Hepatic stellate cell (primary cell): ENCODE measurements around the gene TCEANC.
A peak's percentile ranks its signal among the peaks of the same experiment; 100 is the strongest.
"Not testable (repeated sequence)": the region's sequence is repeated elsewhere in the genome, so short reads cannot be mapped to it uniquely, and the experiment has no call there.

ENCODE experiments used
- DNase-seq: peaks from one replicate; pipeline ENCODE4 v3.0.0; 2011; ENCODE audit warnings: low spot score

The TCEANC gene, protein sequence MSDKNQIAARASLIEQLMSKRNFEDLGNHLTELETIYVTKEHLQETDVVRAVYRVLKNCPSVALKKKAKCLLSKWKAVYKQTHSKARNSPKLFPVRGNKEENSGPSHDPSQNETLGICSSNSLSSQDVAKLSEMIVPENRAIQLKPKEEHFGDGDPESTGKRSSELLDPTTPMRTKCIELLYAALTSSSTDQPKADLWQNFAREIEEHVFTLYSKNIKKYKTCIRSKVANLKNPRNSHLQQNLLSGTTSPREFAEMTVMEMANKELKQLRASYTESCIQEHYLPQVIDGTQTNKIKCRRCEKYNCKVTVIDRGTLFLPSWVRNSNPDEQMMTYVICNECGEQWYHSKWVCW

DNA sequence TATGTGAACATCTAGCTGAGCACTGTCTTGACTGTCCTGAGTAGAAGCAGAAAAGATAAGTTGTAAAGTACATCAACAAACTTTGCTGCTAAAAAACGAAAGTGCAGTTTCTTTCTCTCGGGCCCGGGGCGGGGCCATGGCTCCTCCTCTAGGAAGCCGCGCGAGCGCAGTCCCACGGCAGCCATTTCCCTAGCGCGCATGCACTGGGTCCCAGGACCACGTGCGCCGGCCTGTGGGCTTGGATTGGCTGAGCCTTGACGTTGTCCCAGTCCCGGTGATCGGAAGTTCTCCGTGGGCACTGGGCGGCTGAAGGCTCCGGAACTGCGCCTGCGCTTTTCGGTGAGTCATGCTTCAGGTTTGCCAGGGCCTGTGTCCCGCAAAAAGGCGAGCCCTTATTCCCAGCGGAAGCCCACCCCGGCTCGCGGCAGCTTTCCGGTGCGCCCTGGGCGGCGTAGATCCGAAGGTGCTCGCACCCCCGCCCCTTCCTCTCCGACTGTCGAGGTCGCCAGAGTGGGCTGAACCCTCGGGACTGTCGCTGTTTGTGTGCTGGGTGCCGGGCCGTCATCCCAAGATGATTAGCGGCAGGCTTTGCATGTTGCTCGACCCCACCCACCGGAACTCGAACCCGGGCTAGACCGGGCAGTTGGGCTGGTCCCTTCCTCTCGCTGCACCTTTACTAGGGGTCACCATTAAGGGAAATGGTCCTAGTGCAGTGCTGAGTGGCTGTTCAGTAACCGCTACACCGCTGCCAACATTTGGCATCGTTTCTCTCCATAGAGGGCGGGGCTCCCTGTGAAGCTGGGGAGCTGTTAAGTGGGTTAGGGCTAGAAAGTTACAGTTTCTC is at the start of gene TCEANC:
Gene TCEANC, plus strand, starts transcription at position 292 of the 844 bp plus-strand sequence. CDS start 9,368 bp downstream, outside the sequence.
- peak; percentile 95 for DNase-seq

DNA sequence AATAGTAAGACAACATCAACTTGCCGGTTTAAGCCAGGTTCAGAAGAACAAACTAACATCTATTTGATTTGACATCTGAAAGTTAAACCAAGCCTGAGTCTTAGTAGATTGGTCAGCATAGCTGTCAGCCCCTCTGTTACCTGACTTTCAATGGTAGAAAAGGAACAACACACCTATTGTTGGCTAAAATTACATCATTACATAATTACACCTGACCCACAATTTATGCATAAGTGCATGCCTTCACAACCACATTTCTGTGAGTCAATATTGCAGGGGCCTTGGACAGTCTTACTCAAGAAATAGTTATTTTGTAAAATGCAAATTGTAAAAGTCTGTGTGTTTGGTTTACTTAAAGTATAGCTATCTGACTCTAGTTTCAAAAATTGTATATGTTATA is 47.3 kb upstream of the TCEANC start:
- no peak for DNase-seq

- DNase-seq, result no peak
Measured at GRCh38 chrX:13607331-13607995, 45.5 kb upstream of the TCEANC start.

GRCh38 chrX:13607996-13608365 is 45.0 kb upstream of the TCEANC start:
- no peak for DNase-seq

- no peak for DNase-seq
Measured at GRCh38 chrX:13614154-13614553, 38.8 kb upstream of the TCEANC start.

DNA sequence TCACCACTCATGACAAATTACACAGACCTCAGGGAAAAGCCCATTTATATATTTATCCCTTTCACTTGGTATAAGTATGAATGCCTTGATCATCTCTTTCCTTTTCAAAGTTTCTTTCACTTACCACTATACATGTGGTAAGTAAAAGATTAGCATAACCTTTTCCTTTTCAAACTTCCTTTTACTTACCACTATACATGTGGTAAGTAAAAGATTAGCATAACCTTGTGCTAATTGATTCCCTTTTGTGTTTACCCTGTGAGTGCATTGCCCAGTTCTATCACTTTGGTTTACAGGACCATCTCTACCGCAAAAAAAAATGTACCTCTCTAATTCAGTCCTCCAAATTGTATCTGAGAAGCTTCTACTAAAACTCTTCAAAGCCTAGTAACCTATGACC is 32.7 kb upstream of the TCEANC start:
- DNase-seq, result no peak

- DNase-seq, result no peak
Measured at GRCh38 chrX:13622401-13622964, 30.5 kb upstream of the TCEANC start.

DNA sequence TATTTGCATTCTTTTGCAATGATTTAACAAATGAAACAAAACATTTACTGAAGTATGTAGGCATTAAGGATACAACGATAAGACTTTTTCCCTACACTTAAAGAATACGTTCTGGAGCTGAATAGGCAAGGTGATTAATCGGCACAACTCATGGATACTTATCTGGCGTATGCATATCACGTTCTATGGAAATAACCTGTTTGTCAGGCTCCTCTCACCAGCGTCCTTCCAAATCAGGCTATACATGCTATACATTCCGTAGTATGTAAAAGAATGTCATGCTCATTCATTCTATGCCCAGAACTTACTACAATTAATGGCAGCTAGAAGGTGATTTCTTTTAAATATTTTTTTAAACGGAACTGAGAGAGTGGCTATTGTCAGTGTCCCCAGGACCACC is 25.6 kb upstream of the TCEANC start:
- no peak for DNase-seq

GRCh38 chrX:13637224-13637623 is 15.7 kb upstream of the TCEANC start:
- DNase-seq, result not testable (repeated sequence)

GRCh38 chrX:13638021-13638420 is 14.9 kb upstream of the TCEANC start:
- DNase-seq, result no peak

DNA sequence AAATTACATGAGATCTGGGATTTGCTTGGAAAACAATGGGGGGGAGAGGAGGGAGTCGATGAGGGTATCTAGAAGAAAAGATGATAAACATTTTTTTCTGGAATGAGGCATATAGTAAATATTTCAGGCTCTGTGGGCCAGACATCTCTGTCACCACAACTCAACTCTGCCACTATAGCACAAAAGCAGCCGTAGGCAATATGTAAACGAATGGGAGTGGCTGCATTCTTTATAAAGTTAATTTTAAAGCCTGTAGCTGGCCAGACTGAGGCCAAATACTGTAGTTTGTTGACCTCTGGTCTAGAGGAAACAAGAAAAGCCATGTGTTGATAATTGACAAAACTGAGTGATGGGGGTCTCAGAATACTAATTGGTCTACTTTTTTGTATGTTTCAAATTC is 14.1 kb upstream of the TCEANC start:
- DNase-seq, result no peak

- not testable (repeated sequence) for DNase-seq
Measured at GRCh38 chrX:13641684-13642083, 11.3 kb upstream of the TCEANC start.

GRCh38 chrX:13645464-13646153 is 7.3 kb upstream of the TCEANC start:
- DNase-seq, result no peak

DNA sequence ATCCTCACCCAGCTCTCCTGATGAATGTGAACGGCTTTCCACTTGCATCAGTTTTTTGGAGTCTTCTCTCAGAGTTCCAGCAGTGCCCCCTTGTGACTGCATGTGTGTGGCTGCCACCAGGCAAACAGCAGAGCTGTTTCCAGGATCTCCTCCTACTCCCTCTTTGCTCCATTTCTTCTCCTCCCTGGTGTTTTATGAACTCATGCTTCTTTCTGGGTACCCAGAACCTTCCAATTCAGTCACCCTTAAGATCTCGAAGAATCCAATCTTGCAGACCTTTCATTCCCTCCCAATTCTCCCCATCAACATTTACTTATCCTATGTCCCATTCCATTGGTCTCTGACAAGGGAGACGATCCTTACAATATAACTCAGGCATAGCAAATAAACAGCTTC is 6.8 kb upstream of the TCEANC start:
- peak; percentile 26 for DNase-seq

DNA sequence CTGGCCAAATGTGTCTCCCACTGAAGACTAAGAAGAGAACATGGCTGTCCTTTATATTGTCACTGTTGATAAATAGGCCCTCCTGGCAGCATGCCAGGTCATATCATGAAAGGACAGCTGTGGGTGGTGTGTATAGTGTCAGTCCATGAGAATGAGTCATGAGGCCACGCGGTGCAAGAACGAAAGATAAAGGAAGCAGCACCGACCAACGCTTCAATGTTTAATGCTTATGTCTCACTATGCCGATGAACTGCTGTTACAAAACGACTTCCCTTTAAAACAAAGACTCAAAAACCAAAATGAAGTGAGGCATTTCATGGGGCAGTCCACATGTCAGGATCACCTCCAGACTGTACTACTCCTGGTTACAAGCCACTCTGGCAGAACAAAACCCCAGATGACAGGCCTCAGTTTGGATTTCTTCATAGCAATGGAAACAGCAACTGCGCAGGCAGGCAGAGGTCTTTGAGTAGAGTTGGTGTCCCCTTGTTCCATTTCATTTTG is 5.2 kb upstream of the TCEANC start:
- peak; percentile 14 for DNase-seq

GRCh38 chrX:13648336-13648735 is 4.6 kb upstream of the TCEANC start:
- not testable (repeated sequence) for DNase-seq

GRCh38 chrX:13649838-13650237 is 3.1 kb upstream of the TCEANC start:
- no peak for DNase-seq

DNA sequence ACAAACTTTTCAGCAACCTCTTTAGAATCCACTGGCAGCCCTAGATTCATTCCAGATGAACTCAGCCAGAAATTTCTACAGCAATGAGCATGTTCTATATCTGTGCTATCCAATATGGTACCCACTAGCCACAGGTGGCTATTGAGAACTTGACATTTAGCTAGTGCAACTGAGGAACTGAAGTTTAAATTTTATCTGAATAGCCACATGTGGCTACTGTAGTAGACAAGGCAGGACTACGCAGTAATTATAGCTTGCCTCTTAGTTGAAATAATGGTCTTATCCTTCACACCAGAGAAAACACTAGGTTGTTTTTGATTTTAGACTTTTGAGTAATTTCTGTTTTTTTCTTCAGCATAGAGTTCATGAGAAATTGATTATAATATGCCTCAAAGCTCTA is 2.6 kb upstream of the TCEANC start:
- no peak for DNase-seq

DNA sequence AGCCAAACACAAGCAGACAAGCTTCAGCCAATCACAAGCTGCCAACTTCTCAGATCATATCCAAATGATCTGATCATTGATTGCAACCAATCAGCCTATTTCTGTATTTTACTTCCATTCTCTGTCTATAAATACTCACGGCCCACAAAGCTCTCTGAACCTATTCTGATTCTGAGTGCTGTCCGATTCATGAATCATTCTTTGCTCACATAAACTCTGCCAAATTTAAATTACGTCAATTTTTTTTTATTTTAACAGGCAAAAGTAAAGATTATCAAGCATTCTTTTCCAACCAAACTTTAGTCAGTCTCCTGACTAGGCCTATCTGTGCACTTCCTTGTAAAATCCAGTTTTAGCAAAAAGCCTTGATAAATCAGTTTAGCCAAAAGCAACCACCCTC is 1.8 kb upstream of the TCEANC start:
- no peak for DNase-seq

DNA sequence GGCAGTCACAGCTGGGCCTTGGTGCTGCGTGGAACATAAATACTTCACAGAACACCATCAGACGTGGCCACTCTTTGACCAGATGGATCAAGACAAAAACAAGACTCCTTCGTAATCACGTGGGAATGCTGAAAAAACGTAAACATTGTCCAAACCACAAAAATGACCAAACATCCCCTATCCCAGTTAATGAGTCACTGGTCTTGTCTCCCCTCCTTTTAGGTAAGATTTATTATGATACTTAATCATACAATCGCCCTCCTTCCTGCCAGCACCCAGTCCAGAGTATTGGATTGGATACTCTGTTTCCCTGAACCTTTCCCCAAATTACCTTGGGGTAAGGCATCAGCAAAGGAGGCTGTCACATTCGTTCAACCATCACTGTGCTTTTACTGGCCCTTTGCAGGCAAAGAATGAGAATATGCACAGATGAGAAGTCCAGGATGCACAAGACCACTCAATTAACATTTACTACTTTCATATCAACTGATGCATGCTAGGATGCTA is 601 bp upstream of the TCEANC start:
- peak; percentile 60 for DNase-seq

DNA sequence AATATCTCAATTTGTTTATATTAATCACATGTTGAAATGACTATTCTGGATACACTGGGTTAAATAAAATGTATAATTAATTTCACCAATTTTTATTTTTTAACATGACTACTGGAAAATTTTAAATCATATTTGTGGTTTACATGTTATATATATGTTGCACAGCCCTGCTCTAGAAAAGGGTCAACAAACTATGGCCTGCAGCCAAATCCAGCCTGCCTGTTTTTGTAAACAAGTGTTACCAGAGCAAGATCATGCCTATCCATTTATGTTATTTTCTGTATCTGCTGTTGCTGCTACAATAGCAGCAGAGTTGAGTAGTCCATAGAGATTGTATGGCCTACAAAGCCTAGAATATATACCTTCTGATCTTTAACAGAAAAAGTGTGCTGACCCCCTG is 1.2 kb downstream of the TCEANC start:
- no peak for DNase-seq
